B cell (primary cell): ENCODE data around the gene GRIP2. TPM values are rescaled to one million over a fixed set of nuclear protein-coding genes. Genes with fewer than 3 reads are reported as not detected.
"Not testable (repeated sequence)": the region's sequence is repeated elsewhere in the genome, so short reads cannot be mapped to it uniquely, and the experiment has no call there.

Experiments used
- ATAC-seq: fragments of 200-7000 bp; cut with Tn5 transposase; one replicate; pipeline ENCODE4 v1.10.0; 2021; ENCODE audit warnings: low read depth, mild to moderate bottlenecking, moderate number of reproducible peaks, moderate library complexity
- CTCF ChIA-PET: fragments of 350-600 bp; sonication (Branson Sonifier 250); formaldehyde crosslinking; loops from one replicate; lab custom pipeline; 2021; ENCODE audit warnings: antibody characterized with exemption, inconsistent platforms; lab: Charles Lee
- POLR2A ChIA-PET: fragments of 350-600 bp; sonication (Branson Sonifier 250); formaldehyde crosslinking; loops from one replicate; lab custom pipeline; 2021; ENCODE audit warnings: antibody characterized with exemption; lab: Charles Lee
- DNase-seq: peaks from one replicate; pipeline ENCODE4 v3.0.0; 2013
- H2AFZ ChIP-seq: 2 replicates; pipeline ENCODE4 v1.6.1; 2012; ENCODE audit warnings: mild to moderate bottlenecking, low read depth, low read length; ENCODE audit not compliant: insufficient read depth, poor library complexity, severe bottlenecking
- H3K27ac ChIP-seq, 2 donors: 1 replicate in 1 of 2; 2 replicates in 1 of 2; pipeline ENCODE4 v1.5.1; 2012 to 2013; ENCODE audit warnings: low read length in 2 of 2, mild to moderate bottlenecking in 2 of 2, moderate library complexity in 1 of 2
- H3K27me3 ChIP-seq, 4 experiments: fragments of 200-600 bp in 1 of 4; sonication (generic) in 1 of 4; replicated peaks in 1 of 4; 1 replicate in 2 of 4; 2 replicates in 2 of 4; pipeline versions ENCODE4 v1.6.1 to v1.7.0; 2013 to 2016; ENCODE audit warnings: low read length in 3 of 4, mild to moderate bottlenecking in 2 of 4, mixed read lengths in 1 of 4, moderate library complexity in 1 of 4; ENCODE audit not compliant: insufficient read depth in 4 of 4, control insufficient read depth in 3 of 4; ENCODE audit errors: control extremely low read depth in 1 of 4
- H3K36me3 ChIP-seq, 2 experiments: replicated peaks in 1 of 2; 1 replicate in 1 of 2; 2 replicates in 1 of 2; pipeline versions ENCODE4 v1.6.1 to v1.7.1; 2013; ENCODE audit warnings: low read length in 1 of 2; ENCODE audit not compliant: insufficient read depth in 2 of 2, control insufficient read depth in 1 of 2; ENCODE audit errors: control extremely low read depth in 1 of 2, extremely low read depth in 1 of 2
- H3K4me1 ChIP-seq, 2 donors: fragments of 200-600 bp in 1 of 2; sonication (generic) in 1 of 2; 1 replicate in 1 of 2; 2 replicates in 1 of 2; pipeline versions ENCODE4 v1.5.1 to v1.6.1; 2013 to 2017; ENCODE audit warnings: low read length in 2 of 2; ENCODE audit not compliant: control insufficient read depth in 2 of 2, insufficient read depth in 2 of 2
- H3K4me2 ChIP-seq: replicated peaks from 2 replicates; pipeline ENCODE3; 2012; ENCODE audit warnings: mild to moderate bottlenecking, low read depth, low read length; ENCODE audit not compliant: poor library complexity, severe bottlenecking
- H3K4me3 ChIP-seq, 5 experiments: fragments of 200-600 bp in 1 of 5; sonication (generic) in 1 of 5; 1 replicate in 3 of 5; 2 replicates in 2 of 5; pipeline versions ENCODE4 v1.5.1 to v1.7.0; 2011 to 2016; ENCODE audit warnings: low read length in 4 of 5, mild to moderate bottlenecking in 4 of 5, low read depth in 2 of 5, control low read depth in 1 of 5, moderate library complexity in 1 of 5; ENCODE audit not compliant: insufficient read depth in 1 of 5; ENCODE audit errors: control extremely low read depth in 1 of 5, extremely low read depth in 1 of 5
- H3K79me2 ChIP-seq: fragments of 200-600 bp; sonication (generic); one replicate; pipeline ENCODE4 v1.6.0; 2016; ENCODE audit warnings: low read length; ENCODE audit not compliant: control insufficient read depth, insufficient read depth
- H3K9ac ChIP-seq: fragments of 200-600 bp; sonication (generic); 2 replicates; pipeline ENCODE4 v1.6.1; 2017; ENCODE audit warnings: mild to moderate bottlenecking, low read length, moderate library complexity
- H3K9me3 ChIP-seq, 3 donors: one replicate each; pipeline versions ENCODE4 v1.6.1 to v1.7.1; 2013; ENCODE audit warnings: low read length in 2 of 3; ENCODE audit not compliant: control insufficient read depth in 2 of 3, insufficient read depth in 1 of 3; ENCODE audit errors: control extremely low read depth in 1 of 3
- H4K20me1 ChIP-seq: 2 replicates; pipeline ENCODE4 v1.6.0; 2012; ENCODE audit warnings: mild to moderate bottlenecking, low read length; ENCODE audit not compliant: insufficient read depth, control insufficient read depth, poor library complexity, severe bottlenecking
- H3K27ac Mint-ChIP-seq: one replicate; pipeline ENCODE4 v1.8.0; 2021; ENCODE audit warnings: mixed read lengths
- H3K27me3 Mint-ChIP-seq: one replicate; pipeline ENCODE4 v1.8.0; 2021; ENCODE audit warnings: mixed read lengths
- H3K4me1 Mint-ChIP-seq: one replicate; pipeline ENCODE4 v1.8.0; 2021; ENCODE audit warnings: mixed read lengths
- H3K4me3 Mint-ChIP-seq: one replicate; pipeline ENCODE4 v1.8.0; 2021; ENCODE audit warnings: mixed read lengths
- H3K9me3 Mint-ChIP-seq: one replicate; pipeline ENCODE4 v1.8.0; 2022; ENCODE audit warnings: mixed read lengths; ENCODE audit not compliant: insufficient read depth
- CTCF ChIP-seq: fragments of 200-600 bp; IDR thresholded peaks from one replicate; pipeline ENCODE4 v1.8.0; 2022; ENCODE audit warnings: antibody characterized with exemption, mild to moderate bottlenecking
- EZH2 ChIP-seq: IDR thresholded peaks from 2 replicates; pipeline ENCODE4 v1.6.1; 2012; ENCODE audit warnings: borderline replicate concordance, low read depth, mild to moderate bottlenecking, moderate library complexity, low read length; ENCODE audit not compliant: insufficient read depth, poor library complexity, severe bottlenecking
- WGBS: methylation state at CpG from one replicate; pipeline ENCODE4 v1.1.5; 2013; ENCODE audit warnings: missing lambda C conversion rate; ENCODE audit not compliant: insufficient coverage; 5-methylcytosine and 5-hydroxymethylcytosine counted together
- intact Hi-C: fragments of 100-400 bp; cut with micrococcal nuclease; formaldehyde crosslinking; loops from one replicate; pipeline ENCODE4 v1.10.0; 2022
- polyA plus RNA-seq: library from polyadenylated mRNA; depleted of rRNA; stranded (reverse); fragments of >200 nt; gene quantifications from 2 replicates; pipeline ENCODE4 v1.2.3, GENCODE V29; 2012
- total RNA-seq, 2 donors: library from RNA; stranded (reverse); fragments of 120-200 nt in 1 of 2; gene quantifications; 1 replicate in 1 of 2; 2 replicates in 1 of 2; pipeline versions ENCODE4 v1.2.3 to v1.2.4, GENCODE V29; 2013 to 2022

The GRIP2 gene
- total and polyA plus RNA-seq, 2 donors (not counting 1 experiment from before 2014, with no cell fraction given) = not detected

GRCh38 chr3:14516738-14517345 lies 23.3 kb downstream of the GRIP2 start:
- no peak for DNase-seq
- Histone ChIP-seq H2AFZ (no peak overlapping the region), H3K79me2 (no peaks in the 10 kb centered on the region), H3K9me3 (no peaks in the 10 kb centered on the region), H3K36me3 (no peaks in the 10 kb centered on the region), H3K4me2 (no peak overlapping the region), H4K20me1 (no peaks in the 10 kb centered on the region), H3K4me1 (no peaks in the 10 kb centered on the region), H3K4me3 (no peak overlapping the region), H3K27me3 (no peaks in the 10 kb centered on the region), H3K9ac (no peak overlapping the region), H3K27ac (no peak overlapping the region)
- H3K4me1 Mint-ChIP-seq = no peaks in the 10 kb centered on the region
- no peak for ATAC-seq
- ChIA-PET POLR2A (no interaction called here), CTCF (no interaction called here)
- TF ChIP-seq EZH2 (no peak), CTCF (no peak)
- no peaks in the 10 kb centered on the region for H3K9me3 Mint-ChIP-seq
- peaks cover 8% of the 10 kb centered on the region for H3K27me3 Mint-ChIP-seq
- no peak overlapping the region for H3K4me3 Mint-ChIP-seq
- 100% methylated on average over 2 of the region's 13 CpGs for WGBS
- no peak overlapping the region for H3K27ac Mint-ChIP-seq
- intact Hi-C loops = no loop called here

DNA sequence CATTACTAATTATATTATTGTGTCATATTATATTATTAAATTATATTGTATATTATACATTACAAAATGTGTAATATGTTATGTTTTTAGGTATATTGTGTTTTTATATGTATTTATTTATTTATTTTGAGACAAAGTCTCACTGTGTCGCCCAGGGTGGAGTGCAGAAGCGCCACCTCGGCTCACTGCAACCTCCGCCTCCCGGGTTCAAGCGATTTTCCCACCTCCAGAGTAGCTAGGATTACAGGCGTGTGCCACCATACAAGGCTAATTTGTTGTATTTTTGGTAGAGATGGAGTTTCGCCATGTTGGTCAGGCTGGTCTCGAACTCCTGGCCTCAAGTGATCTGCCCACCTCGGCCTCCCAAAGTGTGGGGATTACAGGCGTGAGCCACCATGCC lies 24.6 kb downstream of the GRIP2 start:
- H3K4me1 ChIP-seq, H4K20me1 ChIP-seq, intact Hi-C loops, H3K27me3 ChIP-seq, H3K4me2 ChIP-seq, H3K79me2 ChIP-seq, H3K27ac ChIP-seq, H3K9me3 ChIP-seq, H3K4me3 Mint-ChIP-seq, DNase-seq, H3K27me3 Mint-ChIP-seq, ATAC-seq, H3K4me3 ChIP-seq, H3K9ac ChIP-seq, H2AFZ ChIP-seq, H3K36me3 ChIP-seq, CTCF ChIA-PET, H3K27ac Mint-ChIP-seq, H3K9me3 Mint-ChIP-seq, POLR2A ChIA-PET, H3K4me1 Mint-ChIP-seq: not testable (repeated sequence)
- WGBS = 100% methylated on average over 1 of the region's 11 CpGs
